ENCODE measurements around the gene MRPL44. TPM values are rescaled to one million over a fixed set of nuclear protein-coding genes. Genes with fewer than 3 reads are reported as not detected.

MRPL44 gene
- total and polyA plus RNA-seq, 2 of the 8 experiments (the other 6 are each of a cell fraction or from before 2014, with no cell fraction given) = 32.0 to 53.2 TPM

- no peak overlapping the region for H2AK5ac ChIP-seq (ENCODE audit: low read depth, low read length)
- 97% methylated on average over 3 of the region's 3 CpGs; no CpG with 5 or more reads in 1 of the 2 experiments for WGBS, 2 experiments (ENCODE audit: extremely low coverage in 1 of 2, insufficient coverage in 1 of 2, insufficient read length in 1 of 2, insufficient replicate concordance in 2 of 2, low coverage in 1 of 2, low lambda C conversion rate in 2 of 2, missing lambda C conversion rate in 1 of 2)
- no peaks in the 10 kb centered on the region for H3K27me3 ChIP-seq (replicated peaks in 1 of 4; ENCODE audit: control insufficient read depth in 3 of 4, extremely low read depth in 1 of 4, insufficient read depth in 3 of 4, low read length in 3 of 4)
- no peaks in the 10 kb centered on the region for H3K4me1 ChIP-seq (replicated peaks in 1 of 4; ENCODE audit: control insufficient read depth in 3 of 4, insufficient read depth in 4 of 4, low read length in 3 of 4)
- H3K4ac ChIP-seq (replicated peaks; ENCODE audit: insufficient read length, low read depth, low read length) = no peak overlapping the region
- no peak overlapping the region for H3K4me3 ChIP-seq (ENCODE audit: extremely low read depth in 1 of 4, insufficient read depth in 2 of 4, low read depth in 3 of 4, low read length in 4 of 4)
- no peak overlapping the region for H3K9ac ChIP-seq (replicated peaks in 1 of 4; ENCODE audit: extremely low read depth in 1 of 4, low read depth in 3 of 4, low read length in 3 of 4)
- no peak for TF ChIP-seq RFX5 (IDR thresholded peaks at IDR 0.05; ENCODE audit: borderline replicate concordance, low read depth, low read length)
- no peak for TF ChIP-seq KDM5A (IDR thresholded peaks at IDR 0.05; ENCODE audit: low read length)
- no peaks in the 10 kb centered on the region for H3K23me2 ChIP-seq (ENCODE audit: low read depth, low read length)
- no peak overlapping the region for H3K18ac ChIP-seq (ENCODE audit: extremely low read depth, low read length)
- no peak overlapping the region for H3K27ac ChIP-seq (ENCODE audit: low read depth, low read length)
- H4K5ac ChIP-seq (ENCODE audit: insufficient read length, low read depth, low read length) = no peak overlapping the region
- peaks cover 0 to 4% (median 2%) of the 10 kb centered on the region in 4 experiments; a peak in 3 of 8 replicates for H3K36me3 ChIP-seq (ENCODE audit: control insufficient read depth in 2 of 4, insufficient read depth in 4 of 4, low read length in 3 of 4)
- no peaks in the 10 kb centered on the region for H3K79me2 ChIP-seq (ENCODE audit: control insufficient read depth in 1 of 2, insufficient read depth in 2 of 2, low read length in 2 of 2)
- no peak overlapping the region for H2BK20ac ChIP-seq (ENCODE audit: low read length)
- ChIA-PET POLR2A (ENCODE audit: partially characterized antibody) (no interaction called here), CTCF (ENCODE audit: partially characterized antibody) (interaction anchor here (1.2 to 18.2 kb wide), 5 partner anchors 11 to 387 kb away, joined by 3 to 282 read pairs (median 3); no protein-coding TSS in a partner anchor)
- no peak overlapping the region for H4K91ac ChIP-seq (replicated peaks; ENCODE audit: insufficient read length, low read length)
- H3K14ac ChIP-seq (ENCODE audit: insufficient read length) = no peak overlapping the region
- H2BK120ac ChIP-seq (replicated peaks; ENCODE audit: low read depth, low read length) = no peak overlapping the region
- no peak overlapping the region for H3K4me2 ChIP-seq (ENCODE audit: insufficient read depth in 1 of 2, low read depth in 2 of 2, low read length in 2 of 2)
- no peak overlapping the region for H2BK15ac ChIP-seq (ENCODE audit: low read length)
- FAIRE-seq (no peak), DNase-seq (ENCODE audit: low read depth in 1 of 2, low spot score in 2 of 2) (no peak)
- no peaks in the 10 kb centered on the region for H3K9me3 ChIP-seq (ENCODE audit: insufficient read depth in 2 of 2, low read depth in 1 of 2, low read length in 1 of 2)
- no peak overlapping the region for H3K23ac ChIP-seq (ENCODE audit: insufficient read length)
- no peak overlapping the region for H3K56ac ChIP-seq (replicated peaks; ENCODE audit: insufficient read length, low read depth, low read length)
- no peak overlapping the region for H2BK5ac ChIP-seq (ENCODE audit: low read depth, low read length)
- no peak overlapping the region for H2AFZ ChIP-seq (ENCODE audit: low read length)
- H3K79me1 ChIP-seq (ENCODE audit: low read depth, low read length) = no peaks in the 10 kb centered on the region
- no peak overlapping the region for H4K8ac ChIP-seq (ENCODE audit: extremely low read depth, insufficient read depth, low read length)
- H2BK12ac ChIP-seq (ENCODE audit: low read depth, low read length) = no peak overlapping the region
- no peaks in the 10 kb centered on the region for H4K20me1 ChIP-seq (replicated peaks in 1 of 2; ENCODE audit: control insufficient read depth in 1 of 2, insufficient read depth in 2 of 2, low read length in 2 of 2)
Observed at GRCh38 chr2:223973606-223974005, 16.3 kb downstream of the MRPL44 start.

Measured in H1 (cell line).